HG03354 (cell line): ENCODE measurements around the gene FCRL6.

ENCODE experiments used
- ATAC-seq: cut with Tn5 transposase; IDR thresholded peaks from one replicate; pipeline ENCODE4 v1.9.1; 2021; ENCODE audit warnings: mild to moderate bottlenecking; ENCODE audit not compliant: unreplicated experiment, poor library complexity, severe bottlenecking

Gene FCRL6

DNA sequence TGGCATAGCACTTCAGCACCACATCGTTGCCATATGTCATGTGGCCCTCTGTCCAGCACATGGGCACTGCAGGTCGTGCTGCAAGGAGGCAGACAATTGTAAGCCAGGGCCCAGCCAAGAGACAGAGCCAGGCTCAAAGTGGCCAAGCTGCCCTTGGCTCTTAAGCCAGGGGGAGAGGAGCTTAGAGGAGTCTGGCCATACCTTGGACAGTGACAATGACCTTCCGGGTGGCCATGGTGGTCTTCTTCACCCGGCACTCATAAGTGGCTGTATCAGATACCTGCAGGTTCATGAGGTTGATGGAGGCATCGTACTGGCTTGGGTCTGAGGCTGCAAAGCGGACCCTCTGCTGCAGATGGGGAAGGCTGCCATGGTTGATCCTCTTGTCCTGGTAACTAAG, 55.7 kb downstream of the FCRL6 start:
- no peak for ATAC-seq

DNA sequence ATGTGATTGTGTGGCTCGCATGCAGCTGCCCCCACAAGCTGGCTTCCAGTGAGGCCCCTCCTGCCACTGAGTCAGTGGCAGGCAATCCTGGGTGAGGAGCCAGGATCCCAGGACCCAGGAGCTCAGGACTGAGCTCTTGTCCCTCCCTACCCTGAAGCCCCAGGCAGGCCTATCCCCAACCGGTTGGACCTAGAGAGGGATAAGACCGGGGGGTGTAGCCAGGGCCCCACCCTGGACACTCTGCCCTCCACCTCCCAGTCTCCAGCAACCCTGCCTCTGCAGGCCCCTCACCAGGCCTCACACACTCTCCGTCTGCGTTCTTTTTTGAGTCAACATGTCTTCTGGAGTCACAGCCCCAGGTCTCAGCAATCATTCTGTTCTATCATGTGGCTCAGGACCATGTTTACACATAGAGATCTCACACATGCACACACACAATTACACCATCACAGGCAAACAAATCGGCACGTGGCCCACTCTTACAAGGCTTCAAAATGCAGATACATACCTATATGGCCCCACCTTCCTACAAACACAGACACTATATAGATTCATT, 57.7 kb downstream of the FCRL6 start:
- no peak for ATAC-seq

- no peak for ATAC-seq
Observed at GRCh38 chr1:159860456-159860855, 58.3 kb downstream of the FCRL6 start.

DNA sequence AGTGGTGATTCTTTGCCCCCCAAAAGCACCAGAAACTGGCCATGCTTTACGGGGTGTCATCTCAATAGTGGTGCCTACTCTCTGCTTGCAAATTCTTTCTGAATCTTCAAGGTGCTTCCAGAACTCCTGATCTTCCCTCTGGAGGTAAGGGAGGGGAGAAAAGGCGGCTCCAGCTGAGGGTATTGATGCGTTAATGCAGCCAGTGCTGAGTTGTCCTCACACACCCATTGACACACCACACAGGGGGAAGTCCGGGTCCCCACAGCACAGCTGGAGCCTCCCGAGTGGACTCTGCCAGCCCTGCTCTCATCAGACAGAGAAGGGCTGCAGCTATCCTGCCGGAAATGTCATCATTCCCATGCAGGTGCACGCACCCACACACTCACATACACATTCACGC, 59.1 kb downstream of the FCRL6 start:
- ATAC-seq, result no peak

- no peak for ATAC-seq
Observed at GRCh38 chr1:159862031-159862430, 59.9 kb downstream of the FCRL6 start.

- ATAC-seq, result no peak
Observed at GRCh38 chr1:159862557-159862956, 60.4 kb downstream of the FCRL6 start, which contains the start of gene VSIG8. VSIG8 (minus strand) TSS chr1:159862657; CDS start chr1:159862521, 136 bp downstream.

DNA sequence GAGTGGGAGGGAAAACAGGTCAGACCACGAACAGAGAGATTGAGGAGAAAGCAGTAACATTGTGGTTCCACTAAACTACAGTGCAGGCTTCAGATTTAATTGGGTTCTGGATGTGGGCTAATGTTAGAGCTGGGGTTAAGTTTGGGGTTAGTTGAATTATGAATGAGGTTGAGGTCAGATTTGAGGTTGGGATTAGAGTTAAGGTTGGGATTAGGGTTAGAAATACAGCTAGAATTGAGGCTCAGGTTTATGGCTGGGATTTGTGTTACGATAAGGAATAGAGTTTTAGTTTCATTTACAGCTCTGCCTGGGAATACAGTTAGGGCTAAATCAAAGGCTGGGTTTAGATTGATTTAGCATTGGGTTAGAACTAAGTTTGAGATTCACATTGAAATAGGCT, 62.1 kb downstream of the FCRL6 start:
- no peak for ATAC-seq
